Measurements from ENCODE around the gene DNM3. TPM values are rescaled to one million over a fixed set of nuclear protein-coding genes. Genes with fewer than 3 reads are reported as not detected.

DNM3 gene
- total RNA-seq, 1 donor from 2014 or later = 1.1 TPM

GRCh38 chr1:171965777-171966176 is 124.5 kb downstream of the DNM3 start:
- no peaks in the 10 kb centered on the region for H3K9me3 ChIP-seq (ENCODE audit: low read depth)
- Mint-ChIP-seq H3K36me3 (no peaks in the 10 kb centered on the region), H3K27ac (no peak overlapping the region), H3K4me1 (peaks cover 5% of the 10 kb centered on the region), H3K4me3 (no peak overlapping the region), H3K9me3 (no peaks in the 10 kb centered on the region), H3K27me3 (ENCODE audit: insufficient read depth, low read depth) (peaks cover 2% of the 10 kb centered on the region)
- no peaks in the 10 kb centered on the region for H3K36me3 ChIP-seq
- no peaks in the 10 kb centered on the region for H3F3A ChIP-seq (ENCODE audit: low read depth)
- no peaks in the 10 kb centered on the region for H3K27me3 ChIP-seq
- DNase-seq (ENCODE audit: low spot score) = no peak
- no peak for TF ChIP-seq EZH2 (IDR thresholded peaks at IDR 0.05)
- TF ChIP-seq EZH2phosphoT487 (IDR thresholded peaks at IDR 0.05) = no peak
- no peak for TF ChIP-seq CTCF (IDR thresholded peaks at IDR 0.05)
- no peak overlapping the region for H3K4me3 ChIP-seq
- H3K27ac ChIP-seq = no peak overlapping the region
- peaks cover 4% of the 10 kb centered on the region for H3K4me1 ChIP-seq
- no peak overlapping the region for H3K4me2 ChIP-seq
- no peaks in the 10 kb centered on the region for H4K20me1 ChIP-seq (ENCODE audit: low read depth)
- no peak overlapping the region for H3K9ac ChIP-seq
- H3K79me2 ChIP-seq (ENCODE audit: low read depth) = no peaks in the 10 kb centered on the region
- H2AFZ ChIP-seq (replicated peaks) = no peak overlapping the region

- no peak for DNase-seq (ENCODE audit: low spot score)
- Histone ChIP-seq H3K27ac (no peak overlapping the region), H2AFZ (replicated peaks) (no peak overlapping the region), H3F3A (ENCODE audit: low read depth) (no peaks in the 10 kb centered on the region), H3K4me3 (no peak overlapping the region), H3K79me2 (ENCODE audit: low read depth) (no peaks in the 10 kb centered on the region), H3K9ac (no peak overlapping the region), H4K20me1 (ENCODE audit: low read depth) (no peaks in the 10 kb centered on the region), H3K9me3 (ENCODE audit: low read depth) (no peaks in the 10 kb centered on the region), H3K27me3 (no peaks in the 10 kb centered on the region), H3K36me3 (no peaks in the 10 kb centered on the region), H3K4me1 (peaks cover 4% of the 10 kb centered on the region), H3K4me2 (no peak overlapping the region)
- no peaks in the 10 kb centered on the region for H3K9me3 Mint-ChIP-seq
- no peak overlapping the region for H3K27ac Mint-ChIP-seq
- H3K36me3 Mint-ChIP-seq = no peaks in the 10 kb centered on the region
- H3K4me1 Mint-ChIP-seq = peaks cover 5% of the 10 kb centered on the region
- H3K27me3 Mint-ChIP-seq (ENCODE audit: insufficient read depth, low read depth) = peaks cover 2% of the 10 kb centered on the region
- no peak overlapping the region for H3K4me3 Mint-ChIP-seq
- TF ChIP-seq EZH2 (IDR thresholded peaks at IDR 0.05) (no peak), EZH2phosphoT487 (IDR thresholded peaks at IDR 0.05) (no peak)
These were observed 125.3 kb downstream of the DNM3 start for GRCh38 chr1:171966426-171967220.

- peaks cover 4% of the 10 kb centered on the region for H3K4me1 ChIP-seq
- no peak overlapping the region for H2AFZ ChIP-seq (replicated peaks)
- Mint-ChIP-seq H3K27ac (no peak overlapping the region), H3K36me3 (no peaks in the 10 kb centered on the region), H3K4me1 (peaks cover 5% of the 10 kb centered on the region), H3K27me3 (ENCODE audit: insufficient read depth, low read depth) (peaks cover 2% of the 10 kb centered on the region), H3K4me3 (no peak overlapping the region), H3K9me3 (no peaks in the 10 kb centered on the region)
- H4K20me1 ChIP-seq (ENCODE audit: low read depth) = no peaks in the 10 kb centered on the region
- H3K27me3 ChIP-seq = no peaks in the 10 kb centered on the region
- H3K9ac ChIP-seq = no peak overlapping the region
- no peak overlapping the region for H3K4me3 ChIP-seq
- TF ChIP-seq EZH2 (IDR thresholded peaks at IDR 0.05) = no peak
- no peak for TF ChIP-seq CTCF (IDR thresholded peaks at IDR 0.05)
- no peak for TF ChIP-seq EZH2phosphoT487 (IDR thresholded peaks at IDR 0.05)
- no peak for DNase-seq (ENCODE audit: low spot score)
- no peaks in the 10 kb centered on the region for H3K79me2 ChIP-seq (ENCODE audit: low read depth)
- no peak overlapping the region for H3K27ac ChIP-seq
- no peaks in the 10 kb centered on the region for H3K36me3 ChIP-seq
- no peak overlapping the region for H3K4me2 ChIP-seq
- H3K9me3 ChIP-seq (ENCODE audit: low read depth) = no peaks in the 10 kb centered on the region
- H3F3A ChIP-seq (ENCODE audit: low read depth) = no peaks in the 10 kb centered on the region
These were observed 127.9 kb downstream of the DNM3 start for GRCh38 chr1:171969226-171969625.

- H3K4me3 ChIP-seq = no peak overlapping the region
- no peaks in the 10 kb centered on the region for H4K20me1 ChIP-seq (ENCODE audit: low read depth)
- Mint-ChIP-seq H3K9me3 (no peaks in the 10 kb centered on the region), H3K36me3 (no peaks in the 10 kb centered on the region), H3K27me3 (ENCODE audit: insufficient read depth, low read depth) (peaks cover 2% of the 10 kb centered on the region), H3K4me1 (peaks cover 5% of the 10 kb centered on the region), H3K27ac (no peak overlapping the region), H3K4me3 (no peak overlapping the region)
- H3K9me3 ChIP-seq (ENCODE audit: low read depth) = no peaks in the 10 kb centered on the region
- H3K9ac ChIP-seq = no peak overlapping the region
- TF ChIP-seq EZH2 (IDR thresholded peaks at IDR 0.05) = no peak
- TF ChIP-seq CTCF (IDR thresholded peaks at IDR 0.05) = no peak
- no peak for TF ChIP-seq EZH2phosphoT487 (IDR thresholded peaks at IDR 0.05)
- no peak overlapping the region for H3K4me2 ChIP-seq
- H3F3A ChIP-seq (ENCODE audit: low read depth) = no peaks in the 10 kb centered on the region
- no peak overlapping the region for H2AFZ ChIP-seq (replicated peaks)
- H3K27ac ChIP-seq = no peak overlapping the region
- H3K36me3 ChIP-seq = no peaks in the 10 kb centered on the region
- H3K27me3 ChIP-seq = no peaks in the 10 kb centered on the region
- peaks cover 4% of the 10 kb centered on the region for H3K4me1 ChIP-seq
- H3K79me2 ChIP-seq (ENCODE audit: low read depth) = no peaks in the 10 kb centered on the region
- no peak for DNase-seq (ENCODE audit: low spot score)
These were observed 128.5 kb downstream of the DNM3 start for GRCh38 chr1:171969813-171970212.

All from neural progenitor cell (in vitro differentiated cells).